Measurements from ENCODE around the gene TMEM212. TPM values are rescaled to one million over a fixed set of nuclear protein-coding genes. Genes with fewer than 3 reads are reported as not detected.

The TMEM212 gene
- total RNA-seq, 1 donor from 2014 or later: not detected

- Mint-ChIP-seq H3K9me3 (ENCODE audit: unreplicated experiment) (no peaks in the 10 kb centered on the region), H3K27me3 (ENCODE audit: unreplicated experiment) (no peaks in the 10 kb centered on the region), H3K4me3 (ENCODE audit: unreplicated experiment) (no peak overlapping the region), H3K27ac (ENCODE audit: unreplicated experiment) (no peak overlapping the region), H3K36me3 (ENCODE audit: unreplicated experiment) (no peaks in the 10 kb centered on the region), H3K4me1 (ENCODE audit: low read depth, unreplicated experiment) (peaks cover 6% of the 10 kb centered on the region)
- DNase-seq: no peak
- TF ChIP-seq, protein P1, sequence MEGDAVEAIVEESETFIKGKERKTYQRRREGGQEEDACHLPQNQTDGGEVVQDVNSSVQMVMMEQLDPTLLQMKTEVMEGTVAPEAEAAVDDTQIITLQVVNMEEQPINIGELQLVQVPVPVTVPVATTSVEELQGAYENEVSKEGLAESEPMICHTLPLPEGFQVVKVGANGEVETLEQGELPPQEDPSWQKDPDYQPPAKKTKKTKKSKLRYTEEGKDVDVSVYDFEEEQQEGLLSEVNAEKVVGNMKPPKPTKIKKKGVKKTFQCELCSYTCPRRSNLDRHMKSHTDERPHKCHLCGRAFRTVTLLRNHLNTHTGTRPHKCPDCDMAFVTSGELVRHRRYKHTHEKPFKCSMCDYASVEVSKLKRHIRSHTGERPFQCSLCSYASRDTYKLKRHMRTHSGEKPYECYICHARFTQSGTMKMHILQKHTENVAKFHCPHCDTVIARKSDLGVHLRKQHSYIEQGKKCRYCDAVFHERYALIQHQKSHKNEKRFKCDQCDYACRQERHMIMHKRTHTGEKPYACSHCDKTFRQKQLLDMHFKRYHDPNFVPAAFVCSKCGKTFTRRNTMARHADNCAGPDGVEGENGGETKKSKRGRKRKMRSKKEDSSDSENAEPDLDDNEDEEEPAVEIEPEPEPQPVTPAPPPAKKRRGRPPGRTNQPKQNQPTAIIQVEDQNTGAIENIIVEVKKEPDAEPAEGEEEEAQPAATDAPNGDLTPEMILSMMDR (IDR thresholded peaks at IDR 0.05; ENCODE audit: partially characterized antibody, unreplicated experiment): no peak
Observed at GRCh38 chr3:171876680-171877147, 33.6 kb downstream of the TMEM212 start.

- no peak overlapping the region for H3K4me3 Mint-ChIP-seq (ENCODE audit: unreplicated experiment)
- H3K9me3 Mint-ChIP-seq (ENCODE audit: unreplicated experiment): no peaks in the 10 kb centered on the region
- H3K27ac Mint-ChIP-seq (ENCODE audit: unreplicated experiment): no peak overlapping the region
- H3K4me1 Mint-ChIP-seq (ENCODE audit: low read depth, unreplicated experiment): peaks cover 6% of the 10 kb centered on the region
- TF ChIP-seq, protein P1 (IDR thresholded peaks at IDR 0.05; ENCODE audit: partially characterized antibody, unreplicated experiment): no peak
- DNase-seq: no peak
- H3K36me3 Mint-ChIP-seq (ENCODE audit: unreplicated experiment): no peaks in the 10 kb centered on the region
- no peaks in the 10 kb centered on the region for H3K27me3 Mint-ChIP-seq (ENCODE audit: unreplicated experiment)
Observed at GRCh38 chr3:171878461-171879225, 35.5 kb downstream of the TMEM212 start.

DNA sequence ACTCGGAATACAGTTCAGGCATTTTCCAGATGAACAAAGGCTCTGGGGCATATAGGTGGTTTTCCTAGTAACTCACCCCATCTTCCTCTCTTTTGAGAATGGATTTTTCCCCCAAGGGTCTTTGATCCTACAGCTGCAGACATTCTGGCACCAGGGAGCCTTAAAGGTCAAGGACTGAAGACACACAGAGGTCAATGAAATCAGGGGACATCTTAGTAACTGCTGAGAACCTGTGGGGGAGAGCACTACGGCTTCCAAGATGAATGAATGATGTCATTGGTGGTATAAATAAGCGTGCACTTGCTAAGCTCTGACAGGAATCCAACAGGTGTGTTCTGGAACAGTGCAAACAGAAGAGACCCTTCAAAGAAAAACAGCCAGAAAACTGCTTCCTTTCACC lies 36.3 kb downstream of the TMEM212 start:
- Mint-ChIP-seq H3K4me1 (ENCODE audit: low read depth, unreplicated experiment) (peaks cover 6% of the 10 kb centered on the region), H3K27me3 (ENCODE audit: unreplicated experiment) (no peaks in the 10 kb centered on the region), H3K9me3 (ENCODE audit: unreplicated experiment) (no peaks in the 10 kb centered on the region), H3K36me3 (ENCODE audit: unreplicated experiment) (no peaks in the 10 kb centered on the region), H3K4me3 (ENCODE audit: unreplicated experiment) (no peak overlapping the region), H3K27ac (ENCODE audit: unreplicated experiment) (no peak overlapping the region)
- DNase-seq: no peak
- TF ChIP-seq, protein P1 (IDR thresholded peaks at IDR 0.05; ENCODE audit: partially characterized antibody, unreplicated experiment): no peak

DNA sequence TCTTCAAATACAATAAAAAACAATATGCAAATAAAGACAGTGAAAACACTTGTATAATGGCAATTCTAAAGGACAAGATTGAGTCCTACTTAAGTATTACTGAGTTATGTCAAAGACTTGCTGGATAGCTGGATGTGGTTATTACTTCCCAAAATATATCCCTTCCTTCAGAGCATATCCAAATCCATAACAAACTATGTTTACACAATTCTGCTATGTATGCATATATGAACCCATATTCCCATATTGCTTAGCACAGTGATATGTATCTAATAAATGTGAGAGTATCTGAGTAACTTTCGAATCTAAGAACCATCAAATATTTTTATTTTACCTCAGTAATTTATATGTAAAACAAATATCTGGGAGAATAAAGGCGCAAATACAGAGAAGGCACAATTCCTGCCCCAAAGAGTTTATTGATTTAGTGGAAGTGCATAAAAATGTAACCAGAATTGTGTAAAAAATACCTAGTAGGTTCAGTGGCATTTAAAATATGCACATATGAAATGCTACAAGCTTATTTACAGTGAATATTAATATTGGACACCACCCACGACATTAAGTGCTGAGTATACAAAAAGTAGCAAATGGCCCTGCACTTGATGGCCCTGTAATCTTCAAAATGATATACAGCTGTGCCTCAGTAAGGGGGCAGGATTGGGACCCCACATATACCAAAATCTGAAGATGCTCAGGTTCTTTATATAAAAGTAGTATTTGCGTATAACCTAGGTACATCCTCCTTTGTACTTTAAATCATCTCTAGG lies 37.1 kb downstream of the TMEM212 start:
- H3K27me3 Mint-ChIP-seq (ENCODE audit: unreplicated experiment): no peaks in the 10 kb centered on the region
- no peaks in the 10 kb centered on the region for H3K36me3 Mint-ChIP-seq (ENCODE audit: unreplicated experiment)
- peaks cover 6% of the 10 kb centered on the region for H3K4me1 Mint-ChIP-seq (ENCODE audit: low read depth, unreplicated experiment)
- H3K4me3 Mint-ChIP-seq (ENCODE audit: unreplicated experiment): no peak overlapping the region
- no peak for DNase-seq
- H3K27ac Mint-ChIP-seq (ENCODE audit: unreplicated experiment): no peak overlapping the region
- no peaks in the 10 kb centered on the region for H3K9me3 Mint-ChIP-seq (ENCODE audit: unreplicated experiment)
- TF ChIP-seq, protein P1 (IDR thresholded peaks at IDR 0.05; ENCODE audit: partially characterized antibody, unreplicated experiment): no peak

DNA sequence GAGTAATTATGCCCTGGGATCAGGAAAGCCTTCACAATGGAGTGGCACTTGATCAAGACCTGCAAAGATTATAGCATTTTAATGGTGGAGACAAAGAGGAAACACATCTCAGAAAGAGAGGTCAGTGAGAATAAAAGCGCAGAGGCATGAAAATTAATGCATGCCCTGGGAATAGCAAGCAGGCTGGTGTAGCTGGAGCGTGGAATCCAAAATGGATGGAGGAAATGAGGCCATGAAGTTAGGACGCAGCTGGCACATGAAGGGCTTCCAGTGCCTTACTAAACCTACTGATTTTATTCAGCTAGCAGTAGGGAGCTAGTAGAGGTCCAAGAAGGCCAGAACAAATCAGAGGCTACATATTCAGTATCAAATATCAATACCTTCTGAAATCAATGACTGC lies 38.1 kb downstream of the TMEM212 start:
- Mint-ChIP-seq H3K4me3 (ENCODE audit: unreplicated experiment) (no peak overlapping the region), H3K4me1 (ENCODE audit: low read depth, unreplicated experiment) (peaks cover 6% of the 10 kb centered on the region), H3K36me3 (ENCODE audit: unreplicated experiment) (no peaks in the 10 kb centered on the region), H3K27me3 (ENCODE audit: unreplicated experiment) (no peaks in the 10 kb centered on the region), H3K27ac (ENCODE audit: unreplicated experiment) (no peak overlapping the region), H3K9me3 (ENCODE audit: unreplicated experiment) (no peaks in the 10 kb centered on the region)
- no peak for DNase-seq
- TF ChIP-seq, protein P1 (IDR thresholded peaks at IDR 0.05; ENCODE audit: partially characterized antibody, unreplicated experiment): no peak

Measured in glutamatergic neuron (in vitro differentiated cells).